OCI-LY3 (cell line): ENCODE results near the gene SBNO2.

Source experiments
- CTCF ChIP-seq: fragments of 200-600, 300-600 bp; sonication (generic); IDR thresholded peaks from 2 replicates; pipeline ENCODE4 v1.5.1; 2014; ENCODE audit warnings: antibody characterized with exemption, low read length, low read depth
- EZH2phosphoT487 ChIP-seq: fragments of 200-600 bp; shearing (Covaris generic); IDR thresholded peaks from 2 replicates; pipeline ENCODE4 v1.6.1; 2018; ENCODE audit warnings: antibody characterized with exemption, mixed run types, low read depth

- TF ChIP-seq EZH2phosphoT487 (no peak), CTCF (no peak)
Observed at GRCh38 chr19:1103132-1103707, 70.8 kb downstream of the SBNO2 start.
